NCI-H187 (cell line): ENCODE results near the gene HMGXB3.
"Not testable (repeated sequence)": the region's sequence is repeated elsewhere in the genome, so short reads cannot be mapped to it uniquely, and the experiment has no call there.

Experiments used
- DNase-seq, 2 experiments: peaks; one replicate each; lab custom pipeline; 2025; lab: John Stamatoyannopoulos, UW

Gene HMGXB3

GRCh38 chr5:150021491-150022157 is 21.1 kb downstream of the HMGXB3 start:
- DNase-seq, result no peak

- no peak for DNase-seq
These were observed 21.6 kb downstream of the HMGXB3 start for GRCh38 chr5:150022158-150022531.

- DNase-seq, result no peak
These were observed 22.1 kb downstream of the HMGXB3 start for GRCh38 chr5:150022681-150023080.

- DNase-seq, result no peak
These were observed 22.6 kb downstream of the HMGXB3 start for GRCh38 chr5:150023136-150023535.

GRCh38 chr5:150024346-150024984 is 23.9 kb downstream of the HMGXB3 start:
- no peak for DNase-seq

- DNase-seq, result no peak
These were observed 26.2 kb downstream of the HMGXB3 start for GRCh38 chr5:150026682-150027172.

- not testable (repeated sequence) for DNase-seq
These were observed 27.5 kb downstream of the HMGXB3 start for GRCh38 chr5:150028047-150028446.

- no peak for DNase-seq
These were observed 32.8 kb downstream of the HMGXB3 start for GRCh38 chr5:150033334-150033733.

- no peak for DNase-seq
These were observed 34.1 kb downstream of the HMGXB3 start for GRCh38 chr5:150034662-150035061.

GRCh38 chr5:150035139-150035895 is 34.8 kb downstream of the HMGXB3 start:
- DNase-seq, result no peak

- DNase-seq, result no peak
These were observed 36.0 kb downstream of the HMGXB3 start for GRCh38 chr5:150036513-150036912.

- DNase-seq, result no peak
These were observed 38.0 kb downstream of the HMGXB3 start for GRCh38 chr5:150038547-150038946.

- no peak for DNase-seq
These were observed 41.9 kb downstream of the HMGXB3 start for GRCh38 chr5:150042459-150042858.

GRCh38 chr5:150043657-150044328 is 43.3 kb downstream of the HMGXB3 start:
- DNase-seq, result no peak

GRCh38 chr5:150044329-150044681 is 43.8 kb downstream of the HMGXB3 start:
- no peak for DNase-seq

GRCh38 chr5:150044712-150045111 is 44.2 kb downstream of the HMGXB3 start:
- DNase-seq, result no peak

GRCh38 chr5:150045549-150045948 is 45.0 kb downstream of the HMGXB3 start:
- DNase-seq, result no peak

GRCh38 chr5:150046031-150046430 is 45.5 kb downstream of the HMGXB3 start:
- no peak for DNase-seq

GRCh38 chr5:150050172-150050811 is 49.8 kb downstream of the HMGXB3 start:
- not testable (repeated sequence) for DNase-seq

- DNase-seq, result no peak
These were observed 51.2 kb downstream of the HMGXB3 start for GRCh38 chr5:150051657-150052195.

GRCh38 chr5:150052226-150052955 is 51.9 kb downstream of the HMGXB3 start:
- DNase-seq, result no peak
